Esophagus muscularis mucosa (tissue), 4 donors: ENCODE results near the gene PSAP.

Experiments used
- EP300 ChIP-seq: sonication (generic); formaldehyde crosslinking; IDR thresholded peaks from one replicate; pipeline ENCODE4 v1.6.1; 2017; ENCODE audit warnings: antibody characterized with exemption
- POLR2A ChIP-seq: fragments of 450-650 bp; IDR thresholded peaks from one replicate; pipeline ENCODE4 v1.6.1; 2017; ENCODE audit warnings: antibody characterized with exemption, moderate library complexity, mild to moderate bottlenecking, low read depth
- POLR2AphosphoS5 ChIP-seq, 2 donors: sonication (generic); formaldehyde crosslinking; IDR thresholded peaks; one replicate each; pipeline ENCODE4 v1.6.1; 2017; ENCODE audit warnings: antibody characterized with exemption in 2 of 2
- TF ChIP-seq, protein P1 (sequence below), 3 experiments: fragments of 200-600 bp in 2 of 3; fragments of 450-650 bp in 1 of 3; sonication (generic) in 2 of 3; IDR thresholded peaks; one replicate each; pipeline ENCODE4 v1.5.1; 2017 to 2019; ENCODE audit warnings: antibody characterized with exemption in 3 of 3, mild to moderate bottlenecking in 2 of 3, moderate library complexity in 1 of 3

DNA sequence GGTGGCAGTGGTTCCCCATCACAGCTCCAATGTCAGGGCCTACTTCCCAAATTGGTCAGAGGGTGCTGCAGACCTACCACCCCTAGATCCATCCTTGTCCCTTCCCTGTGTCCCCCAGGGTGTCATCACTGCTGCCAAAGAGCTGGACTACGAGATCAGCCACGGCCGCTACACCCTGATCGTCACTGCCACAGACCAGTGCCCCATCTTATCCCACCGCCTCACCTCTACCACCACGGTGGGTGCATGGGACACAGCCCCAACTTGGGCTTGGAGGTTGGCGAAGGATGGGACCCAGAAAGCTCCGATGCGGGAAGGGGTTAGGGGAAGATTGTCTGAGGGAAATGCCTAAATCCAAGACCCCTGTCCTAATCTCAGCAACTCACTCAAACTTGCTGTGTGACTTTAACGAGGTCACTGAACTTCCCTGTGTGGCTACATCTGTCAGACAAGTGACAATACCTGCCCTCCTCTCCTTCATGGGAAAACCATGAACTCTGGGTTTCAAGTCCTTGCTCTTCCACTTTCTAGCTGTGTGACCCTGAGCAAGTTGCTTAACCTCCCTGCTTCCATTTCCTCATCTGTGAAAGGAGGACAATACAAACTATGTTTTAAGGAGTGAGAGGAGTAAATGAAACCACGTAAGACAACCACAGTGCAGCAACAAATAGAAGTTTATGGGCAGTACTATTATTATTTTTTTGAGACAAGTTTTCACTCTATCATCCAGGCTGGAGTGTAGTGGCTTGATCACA, 72.8 kb downstream of the PSAP start:
- TF ChIP-seq EP300 (no peak), POLR2A (no peak), POLR2AphosphoS5 (IDR thresholded peaks at IDR 0.05) (no peak)
- TF ChIP-seq, protein P1, sequence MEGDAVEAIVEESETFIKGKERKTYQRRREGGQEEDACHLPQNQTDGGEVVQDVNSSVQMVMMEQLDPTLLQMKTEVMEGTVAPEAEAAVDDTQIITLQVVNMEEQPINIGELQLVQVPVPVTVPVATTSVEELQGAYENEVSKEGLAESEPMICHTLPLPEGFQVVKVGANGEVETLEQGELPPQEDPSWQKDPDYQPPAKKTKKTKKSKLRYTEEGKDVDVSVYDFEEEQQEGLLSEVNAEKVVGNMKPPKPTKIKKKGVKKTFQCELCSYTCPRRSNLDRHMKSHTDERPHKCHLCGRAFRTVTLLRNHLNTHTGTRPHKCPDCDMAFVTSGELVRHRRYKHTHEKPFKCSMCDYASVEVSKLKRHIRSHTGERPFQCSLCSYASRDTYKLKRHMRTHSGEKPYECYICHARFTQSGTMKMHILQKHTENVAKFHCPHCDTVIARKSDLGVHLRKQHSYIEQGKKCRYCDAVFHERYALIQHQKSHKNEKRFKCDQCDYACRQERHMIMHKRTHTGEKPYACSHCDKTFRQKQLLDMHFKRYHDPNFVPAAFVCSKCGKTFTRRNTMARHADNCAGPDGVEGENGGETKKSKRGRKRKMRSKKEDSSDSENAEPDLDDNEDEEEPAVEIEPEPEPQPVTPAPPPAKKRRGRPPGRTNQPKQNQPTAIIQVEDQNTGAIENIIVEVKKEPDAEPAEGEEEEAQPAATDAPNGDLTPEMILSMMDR (IDR thresholded peaks at IDR 0.05), result no peak
